ENCODE measurements around the gene NUBP2. TPM values are rescaled to one million over a fixed set of nuclear protein-coding genes. Genes with fewer than 3 reads are reported as not detected.

NUBP2 gene
- total and polyA plus RNA-seq, 4 donors: 28.9 to 80.9 (median 54.1) TPM

GRCh38 chr16:1831186-1832075, 48.7 kb downstream of the NUBP2 start:
- Histone ChIP-seq H3K27me3 (ENCODE audit: control insufficient read depth in 4 of 4, insufficient read depth in 4 of 4, low read length in 3 of 4) (no peaks in the 10 kb centered on the region), H3K9me3 (ENCODE audit: control insufficient read depth in 4 of 4, low read length in 3 of 4) (no peaks in the 10 kb centered on the region), H3K27ac (ENCODE audit: low read depth in 1 of 2, low read length in 2 of 2) (peak overlapping the region in 1 of 2 donors; percentile 36), H3K9ac (ENCODE audit: low read depth in 1 of 2, low read length in 2 of 2) (no peak overlapping the region), H3K36me3 (ENCODE audit: control insufficient read depth in 4 of 4, insufficient read depth in 3 of 4, low read depth in 1 of 4, low read length in 3 of 4) (no peaks in the 10 kb centered on the region), H3K4me3 (ENCODE audit: low read depth in 1 of 3, low read length in 3 of 3) (no peak overlapping the region), H3K4me1 (ENCODE audit: control insufficient read depth in 4 of 4, insufficient read depth in 4 of 4, low read length in 3 of 4) (peaks cover 7 to 63% (median 48%) of the 10 kb centered on the region in 4 donors)
- WGBS: 85% methylated on average over 19 of the region's 19 CpGs
- no peak for TF ChIP-seq JUND (IDR thresholded peaks at IDR 0.05)
- TF ChIP-seq RAD21 (IDR thresholded peaks at IDR 0.05): no peak
- no peak for TF ChIP-seq SP1 (IDR thresholded peaks at IDR 0.05)
- no peak for TF ChIP-seq TAF1 (conservative IDR thresholded peaks at IDR 0.05)
- TF ChIP-seq, protein P1, sequence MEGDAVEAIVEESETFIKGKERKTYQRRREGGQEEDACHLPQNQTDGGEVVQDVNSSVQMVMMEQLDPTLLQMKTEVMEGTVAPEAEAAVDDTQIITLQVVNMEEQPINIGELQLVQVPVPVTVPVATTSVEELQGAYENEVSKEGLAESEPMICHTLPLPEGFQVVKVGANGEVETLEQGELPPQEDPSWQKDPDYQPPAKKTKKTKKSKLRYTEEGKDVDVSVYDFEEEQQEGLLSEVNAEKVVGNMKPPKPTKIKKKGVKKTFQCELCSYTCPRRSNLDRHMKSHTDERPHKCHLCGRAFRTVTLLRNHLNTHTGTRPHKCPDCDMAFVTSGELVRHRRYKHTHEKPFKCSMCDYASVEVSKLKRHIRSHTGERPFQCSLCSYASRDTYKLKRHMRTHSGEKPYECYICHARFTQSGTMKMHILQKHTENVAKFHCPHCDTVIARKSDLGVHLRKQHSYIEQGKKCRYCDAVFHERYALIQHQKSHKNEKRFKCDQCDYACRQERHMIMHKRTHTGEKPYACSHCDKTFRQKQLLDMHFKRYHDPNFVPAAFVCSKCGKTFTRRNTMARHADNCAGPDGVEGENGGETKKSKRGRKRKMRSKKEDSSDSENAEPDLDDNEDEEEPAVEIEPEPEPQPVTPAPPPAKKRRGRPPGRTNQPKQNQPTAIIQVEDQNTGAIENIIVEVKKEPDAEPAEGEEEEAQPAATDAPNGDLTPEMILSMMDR (IDR thresholded peaks at IDR 0.05; ENCODE audit: low read depth, low read length, missing input control): no peak
- TF ChIP-seq ATF3 (IDR thresholded peaks at IDR 0.05): no peak
- TF ChIP-seq EGR1 (IDR thresholded peaks at IDR 0.05; ENCODE audit: low read depth in 2 of 2): no peak
- TF ChIP-seq HNF4A (conservative IDR thresholded peaks at IDR 0.05): no peak
- TF ChIP-seq RXRA (IDR thresholded peaks at IDR 0.05): no peak
- no peak for TF ChIP-seq NR2F2 (IDR thresholded peaks at IDR 0.05)
- no peak for DNase-seq (ENCODE audit: low spot score)

GRCh38 chr16:1832838-1833454, 50.2 kb downstream of the NUBP2 start:
- no peak for TF ChIP-seq RAD21 (IDR thresholded peaks at IDR 0.05)
- TF ChIP-seq ATF3 (IDR thresholded peaks at IDR 0.05): no peak
- TF ChIP-seq ZBTB33 (IDR thresholded peaks at IDR 0.05): no peak
- no peak for TF ChIP-seq TAF1 (conservative IDR thresholded peaks at IDR 0.05)
- TF ChIP-seq MAX (IDR thresholded peaks at IDR 0.05): no peak
- TF ChIP-seq RXRA (IDR thresholded peaks at IDR 0.05): no peak
- TF ChIP-seq EGR1 (IDR thresholded peaks at IDR 0.05; ENCODE audit: low read depth in 2 of 2): no peak
- no peak for TF ChIP-seq SP1 (IDR thresholded peaks at IDR 0.05)
- TF ChIP-seq NR2F2 (IDR thresholded peaks at IDR 0.05): no peak
- no peak for TF ChIP-seq JUND (IDR thresholded peaks at IDR 0.05)
- no peak for TF ChIP-seq GABPA (IDR thresholded peaks at IDR 0.05 in 1 of 2, conservative IDR thresholded peaks at IDR 0.05 in 1 of 2)
- TF ChIP-seq HNF4G (IDR thresholded peaks at IDR 0.05): no peak
- TF ChIP-seq, protein P1 (IDR thresholded peaks at IDR 0.05; ENCODE audit: low read depth, low read length, missing input control): no peak
- 71% methylated on average over 9 of the region's 9 CpGs for WGBS
- no peaks in the 10 kb centered on the region for H3K27me3 ChIP-seq (ENCODE audit: control insufficient read depth in 4 of 4, insufficient read depth in 4 of 4, low read length in 3 of 4)
- no peaks in the 10 kb centered on the region for H3K36me3 ChIP-seq (ENCODE audit: control insufficient read depth in 4 of 4, insufficient read depth in 3 of 4, low read depth in 1 of 4, low read length in 3 of 4)
- DNase-seq (ENCODE audit: low spot score): peak; percentile 73
- no peak overlapping the region for H3K9ac ChIP-seq (ENCODE audit: low read depth in 1 of 2, low read length in 2 of 2)
- no peak overlapping the region for H3K4me3 ChIP-seq (ENCODE audit: low read depth in 1 of 3, low read length in 3 of 3)
- no peak overlapping the region for H3K27ac ChIP-seq (ENCODE audit: low read depth in 1 of 2, low read length in 2 of 2)
- H3K4me1 ChIP-seq (ENCODE audit: control insufficient read depth in 4 of 4, insufficient read depth in 4 of 4, low read length in 3 of 4): peaks cover 7 to 56% (median 45%) of the 10 kb centered on the region in 4 donors
- H3K9me3 ChIP-seq (ENCODE audit: control insufficient read depth in 4 of 4, low read length in 3 of 4): no peaks in the 10 kb centered on the region

Data from liver (tissue), 9 donors.